A549 (cell line): ENCODE measurements around the gene LRIG3. TPM values are rescaled to one million over a fixed set of nuclear protein-coding genes. Genes with fewer than 3 reads are reported as not detected.
A peak's percentile ranks its signal among the peaks of the same experiment; 100 is the strongest.

Experiments used
- ATAC-seq, 2 experiments: fragments of 200-7000 bp in 1 of 2; fragments of >200 bp in 1 of 2; cut with Nextera tagmentation in 1 of 2; cut with Tn5 transposase in 1 of 2; 3 replicates each; pipeline versions ENCODE4 v1.8.0 to v1.9.1; 2018 to 2020; ENCODE audit warnings: mild to moderate bottlenecking in 1 of 2, moderate library complexity in 1 of 2
- CTCF ChIA-PET: fragments of 300-600 bp; sonication (Branson Sonifier 250); formaldehyde crosslinking; extraction: SDS; loops from one replicate; lab custom pipeline; 2021; ENCODE audit warnings: antibody characterized with exemption, inconsistent platforms; lab: Yijun Ruan, JAX
- POLR2A ChIA-PET: fragments of 350-600 bp; formaldehyde crosslinking; extraction: SDS; loops from one replicate; lab custom pipeline; 2021; ENCODE audit warnings: antibody characterized with exemption, inconsistent platforms; lab: Yijun Ruan, JAX
- DNase-seq, 2 experiments: peaks; one replicate each; pipeline versions ENCODE4 v3.0.0 to v3.0.0-alpha.2; 2011 to 2016; ENCODE audit warnings: low read depth in 1 of 2, low spot score in 1 of 2
- FAIRE-seq: peaks from 2 replicates; lab custom pipeline; 2011; peaks lifted over from hg19 to GRCh38; lab: Jason Lieb, UNC
- H3K27ac ChIP-seq, 2 experiments: fragments of >200 bp; sonication (Bioruptor Twin); formaldehyde crosslinking; 3 replicates each; pipeline ENCODE4 v1.5.1; 2016 to 2017
- H3K4me1 ChIP-seq: fragments of >200 bp; sonication (Bioruptor Twin); formaldehyde crosslinking; 3 replicates; pipeline ENCODE4 v1.6.1; 2016
- H3K4me2 ChIP-seq: fragments of >200 bp; sonication (Bioruptor Twin); formaldehyde crosslinking; 3 replicates; pipeline ENCODE4 v1.6.1; 2016
- H3K4me3 ChIP-seq: fragments of >200 bp; sonication (Bioruptor Twin); formaldehyde crosslinking; 3 replicates; pipeline ENCODE4 v1.5.1; 2016
- H3K9me3 ChIP-seq: fragments of >200 bp; sonication (Bioruptor Twin); formaldehyde crosslinking; 3 replicates; pipeline ENCODE4 v1.6.1; 2016
- BCL3 ChIP-seq: fragments of >200 bp; sonication (Bioruptor Twin); formaldehyde crosslinking; IDR thresholded peaks from 3 replicates; pipeline ENCODE4 v1.6.1; 2016
- CEBPB ChIP-seq, 2 experiments: fragments of >200 bp in 1 of 2; sonication (Bioruptor Twin) in 1 of 2; formaldehyde crosslinking in 1 of 2; IDR thresholded peaks; 2 replicates each; pipeline ENCODE4 v1.6.1; 2012 to 2016
- CHD2 ChIP-seq: fragments of 150-350 bp; IDR thresholded peaks from 2 replicates; pipeline ENCODE4 v1.6.1; 2014; ENCODE audit warnings: low read length; ENCODE audit not compliant: partially characterized antibody
- FOSB ChIP-seq: fragments of 250-450 bp; sonication (Bioruptor Pico); IDR thresholded peaks from 2 replicates; pipeline ENCODE4 v1.5.0; 2020; ENCODE audit warnings: mild to moderate bottlenecking, moderate library complexity
- FOXS1 ChIP-seq: fragments of 250-450 bp; sonication (Bioruptor Pico); IDR thresholded peaks from 2 replicates; pipeline ENCODE4 v1.5.0; 2020; ENCODE audit warnings: mild to moderate bottlenecking, moderate library complexity
- HMGXB4 ChIP-seq: fragments of 250-450 bp; sonication (Bioruptor Pico); IDR thresholded peaks from 2 replicates; pipeline ENCODE4 v1.5.0; 2021; ENCODE audit warnings: mild to moderate bottlenecking, moderate library complexity, borderline replicate concordance
- HOXA7 ChIP-seq: fragments of 250-450 bp; sonication (Bioruptor Pico); IDR thresholded peaks from 2 replicates; pipeline ENCODE4 v1.5.0; 2020; ENCODE audit warnings: mild to moderate bottlenecking, moderate library complexity
- KDM1A ChIP-seq: fragments of 200-600 bp; sonication (generic); IDR thresholded peaks from 2 replicates; pipeline ENCODE4 v1.6.1; 2016; ENCODE audit warnings: low read depth, mild to moderate bottlenecking
- KDM5A ChIP-seq: fragments of 200-600 bp; sonication (generic); IDR thresholded peaks from 2 replicates; pipeline ENCODE4 v1.6.1; 2016; ENCODE audit warnings: antibody characterized with exemption, mild to moderate bottlenecking
- NFE2L2 ChIP-seq: fragments of 150-350 bp; conservative IDR thresholded peaks from 2 replicates; pipeline ENCODE4 v1.6.1; 2014; ENCODE audit warnings: low read length
- RAD21 ChIP-seq, 2 experiments: fragments of >200 bp in 1 of 2; sonication (Bioruptor Twin) in 1 of 2; formaldehyde crosslinking in 1 of 2; IDR thresholded peaks in 1 of 2; conservative IDR thresholded peaks in 1 of 2; 2 replicates in 1 of 2; 3 replicates in 1 of 2; pipeline ENCODE4 v1.6.1; 2012 to 2018; ENCODE audit warnings: inconsistent platforms in 1 of 2
- RARB ChIP-seq: fragments of 250-450 bp; sonication (Bioruptor Pico); IDR thresholded peaks from 2 replicates; pipeline ENCODE4 v1.8.0; 2021; ENCODE audit warnings: mild to moderate bottlenecking, moderate library complexity
- RCOR1 ChIP-seq: fragments of 150-350 bp; IDR thresholded peaks from 2 replicates; pipeline ENCODE4 v1.6.1; 2014; ENCODE audit warnings: antibody characterized with exemption, low read length, low read depth
- RFX5 ChIP-seq: fragments of 450-650 bp; IDR thresholded peaks from 2 replicates; pipeline ENCODE4 v1.7.1; 2014; ENCODE audit warnings: antibody characterized with exemption, mild to moderate bottlenecking, moderate library complexity
- TP53 ChIP-seq: fragments of 250-450 bp; sonication (Bioruptor Pico); IDR thresholded peaks from 2 replicates; pipeline ENCODE4 v1.5.0; 2021; ENCODE audit warnings: mild to moderate bottlenecking, moderate library complexity
- ZFP36 ChIP-seq: fragments of 450-650 bp; IDR thresholded peaks from 2 replicates; pipeline ENCODE4 v1.6.1; 2014; ENCODE audit warnings: borderline replicate concordance; ENCODE audit not compliant: partially characterized antibody
- ZNF302 ChIP-seq: fragments of 250-450 bp; sonication (Bioruptor Pico); IDR thresholded peaks from 2 replicates; pipeline ENCODE4 v1.9.0; 2021; ENCODE audit warnings: inconsistent platforms, mild to moderate bottlenecking, moderate library complexity
- ZSCAN20 ChIP-seq: fragments of 250-450 bp; sonication (Bioruptor Pico); IDR thresholded peaks from 2 replicates; pipeline ENCODE4 v1.8.0; 2022; ENCODE audit warnings: mild to moderate bottlenecking, moderate library complexity
- WGBS: methylation state at CpG from one replicate; pipeline ENCODE4 v1.1.6; 2017; ENCODE audit errors: missing lambda C conversion rate; 5-methylcytosine and 5-hydroxymethylcytosine counted together
- polyA plus RNA-seq, 4 experiments: library from polyadenylated mRNA; depleted of rRNA in 3 of 4; stranded (reverse); fragments of >200 nt; fragmentation: RNase III in 1 of 4; extraction: RNeasy Plus Mini Kit Qiagen cat#74134 plus additional on column Dnase treatment in 1 of 4; gene quantifications; 2 replicates in 3 of 4; 3 replicates in 1 of 4; pipeline ENCODE4 v1.2.3, GENCODE V29; 2011 to 2017
- TF ChIP-seq, protein P1 (sequence below): fragments of 250-450 bp; sonication (Bioruptor Pico); IDR thresholded peaks from 2 replicates; pipeline ENCODE4 v1.5.0; 2020; ENCODE audit warnings: low read depth, mild to moderate bottlenecking, moderate library complexity

LRIG3 gene
- polyA plus RNA-seq, 2 of the 4 experiments (the other 2 are of a cell fraction): 3.7 to 16.4 TPM

- Histone ChIP-seq H3K4me2 (no peak overlapping the region), H3K27ac (no peak overlapping the region), H3K9me3 (no peaks in the 10 kb centered on the region), H3K4me1 (no peaks in the 10 kb centered on the region), H3K4me3 (no peak overlapping the region)
- FAIRE-seq (no peak), DNase-seq (peak in 1 of 2 experiments; percentile 2), ATAC-seq (no peak)
- no peak for TF ChIP-seq RCOR1
- ChIA-PET CTCF (interaction anchor here (2.5 to 2.7 kb wide), 2 partner anchors 10 to 348 kb away, joined by 7 to 9 read pairs; no protein-coding TSS in a partner anchor), POLR2A (no interaction called here)
- WGBS: 89% methylated on average over 4 of the region's 4 CpGs
Measured at GRCh38 chr12:58888131-58888783, 32.0 kb downstream of the LRIG3 start.

DNA sequence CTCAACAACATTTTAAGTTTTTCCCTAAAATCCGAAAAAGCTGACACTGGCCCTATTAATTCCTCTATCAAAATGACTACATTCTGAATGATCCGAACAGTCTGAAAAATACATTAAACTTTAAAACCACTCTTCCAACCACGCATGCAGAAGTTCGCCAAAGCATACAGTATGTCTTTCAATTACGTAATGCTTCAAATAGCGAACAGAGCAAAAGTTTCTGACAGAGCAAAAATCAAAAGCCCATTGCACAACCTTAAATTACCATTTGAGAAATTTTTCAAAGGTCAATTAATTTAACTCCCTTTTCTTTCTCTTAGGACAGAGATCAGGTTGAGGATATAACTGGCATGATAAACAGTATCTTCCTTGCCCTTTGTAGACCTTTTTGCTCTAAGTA, 33.2 kb downstream of the LRIG3 start:
- no peak overlapping the region for H3K27ac ChIP-seq
- no peak overlapping the region for H3K4me3 ChIP-seq
- no peak overlapping the region for H3K4me2 ChIP-seq
- H3K9me3 ChIP-seq: no peaks in the 10 kb centered on the region
- no peaks in the 10 kb centered on the region for H3K4me1 ChIP-seq
- TF ChIP-seq KDM1A: no peak
- no peak for TF ChIP-seq HMGXB4 (CRISPR knock-in tag)
- no peak for TF ChIP-seq CEBPB (IDR thresholded peaks at IDR 0.05)
- TF ChIP-seq CHD2: no peak
- no peak for TF ChIP-seq HOXA7
- TF ChIP-seq NFE2L2: no peak
- no peak for TF ChIP-seq KDM5A
- TF ChIP-seq ZSCAN20 (CRISPR knock-in tag): no peak
- TF ChIP-seq RCOR1: no peak
- no peak for TF ChIP-seq RAD21 (conservative IDR thresholded peaks at IDR 0.05 in 1 of 2, IDR thresholded peaks at IDR 0.05 in 1 of 2)
- TF ChIP-seq, protein P1, sequence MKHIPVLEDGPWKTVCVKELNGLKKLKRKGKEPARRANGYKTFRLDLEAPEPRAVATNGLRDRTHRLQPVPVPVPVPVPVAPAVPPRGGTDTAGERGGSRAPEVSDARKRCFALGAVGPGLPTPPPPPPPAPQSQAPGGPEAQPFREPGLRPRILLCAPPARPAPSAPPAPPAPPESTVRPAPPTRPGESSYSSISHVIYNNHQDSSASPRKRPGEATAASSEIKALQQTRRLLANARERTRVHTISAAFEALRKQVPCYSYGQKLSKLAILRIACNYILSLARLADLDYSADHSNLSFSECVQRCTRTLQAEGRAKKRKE: no peak
- no peak for TF ChIP-seq FOSB (CRISPR knock-in tag)
- no peak for TF ChIP-seq BCL3
- no peak for TF ChIP-seq RARB (CRISPR knock-in tag)
- no peak for TF ChIP-seq RFX5
- TF ChIP-seq TP53 (CRISPR knock-in tag): no peak
- no peak for TF ChIP-seq ZNF302 (CRISPR knock-in tag)
- TF ChIP-seq ZFP36: no peak
- TF ChIP-seq FOXS1 (CRISPR knock-in tag): no peak
- ATAC-seq (no peak), DNase-seq (no peak), FAIRE-seq (no peak)
- 92% methylated on average over 6 of the region's 6 CpGs for WGBS
- ChIA-PET CTCF (interaction anchor here (0.6 to 2.7 kb wide), 3 partner anchors 9 to 347 kb away, joined by 5 to 9 read pairs (median 7); no protein-coding TSS in a partner anchor), POLR2A (no interaction called here)

- TF ChIP-seq CEBPB (IDR thresholded peaks at IDR 0.05): peak; percentile 73 to 80; a peak in 3 of 4 replicates
- no peak for TF ChIP-seq KDM1A
- CTCF ChIA-PET: interaction anchor here (2.7 kb wide), 1 partner anchor 9 kb away, joined by 7 read pairs; no protein-coding TSS in a partner anchor
- WGBS: 95% methylated on average over 3 of the region's 3 CpGs
- H3K27ac ChIP-seq: no peak overlapping the region
- no peak overlapping the region for H3K4me3 ChIP-seq
- no peak for FAIRE-seq
- DNase-seq: no peak
- POLR2A ChIA-PET: no interaction called here
- H3K9me3 ChIP-seq: no peaks in the 10 kb centered on the region
- H3K4me1 ChIP-seq: no peaks in the 10 kb centered on the region
- no peak overlapping the region for H3K4me2 ChIP-seq
- ATAC-seq: no peak
Measured at GRCh38 chr12:58886474-58886873, 33.8 kb downstream of the LRIG3 start.
